Subcutaneous adipose tissue (tissue), 4 donors: ENCODE results near the gene NR1H2. TPM values are rescaled to one million over a fixed set of nuclear protein-coding genes. Genes with fewer than 3 reads are reported as not detected.

Experiments used
- total RNA-seq, 4 donors: library from RNA; depleted of rRNA; stranded (reverse); fragments of >200 nt; gene quantifications; one replicate each; pipeline ENCODE4 v1.1.0, GENCODE V29; 2016
- TF ChIP-seq, protein P1 (sequence below): fragments of 450-650 bp; IDR thresholded peaks from one replicate; pipeline ENCODE4 v1.5.1; 2016; ENCODE audit warnings: low read depth, mild to moderate bottlenecking, control low read depth, antibody characterized with exemption, moderate library complexity

NR1H2 gene
- total RNA-seq, 4 donors from 2014 or later: 39.9 to 95.9 (median 75.3) TPM

DNA sequence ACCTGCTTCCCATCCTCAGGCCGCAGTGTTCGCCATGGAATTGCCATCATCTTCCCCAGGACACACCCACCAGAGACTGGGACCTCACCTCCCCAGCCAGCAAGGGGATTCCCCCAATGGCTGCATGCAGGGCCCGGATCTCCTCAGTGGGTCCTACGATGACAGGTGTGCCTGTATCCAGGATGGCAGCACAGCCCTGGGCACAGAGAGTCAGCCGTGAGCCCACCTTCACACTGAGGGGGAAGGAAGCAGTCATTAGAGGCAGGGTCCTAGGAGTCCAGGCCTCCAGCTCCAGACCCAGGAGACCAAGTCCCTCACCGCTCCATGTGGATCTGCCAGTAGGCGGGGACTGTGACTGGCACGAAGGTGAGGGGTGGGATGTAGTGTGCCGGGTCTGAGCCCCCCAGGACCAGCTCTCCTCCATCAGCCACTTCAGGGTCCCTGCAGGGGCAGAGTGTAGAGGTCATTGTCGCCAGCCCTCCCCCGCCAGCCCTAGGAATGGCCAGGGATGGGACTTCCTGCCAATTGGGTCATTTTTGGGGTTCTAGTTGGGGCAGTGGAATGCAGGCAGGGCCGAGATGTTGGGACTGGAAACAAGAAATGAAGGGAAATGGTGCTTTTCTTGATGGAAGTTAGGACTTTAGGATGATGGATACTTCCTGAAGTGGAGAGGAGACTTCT, 41.4 kb upstream of the NR1H2 start:
- TF ChIP-seq, protein P1, sequence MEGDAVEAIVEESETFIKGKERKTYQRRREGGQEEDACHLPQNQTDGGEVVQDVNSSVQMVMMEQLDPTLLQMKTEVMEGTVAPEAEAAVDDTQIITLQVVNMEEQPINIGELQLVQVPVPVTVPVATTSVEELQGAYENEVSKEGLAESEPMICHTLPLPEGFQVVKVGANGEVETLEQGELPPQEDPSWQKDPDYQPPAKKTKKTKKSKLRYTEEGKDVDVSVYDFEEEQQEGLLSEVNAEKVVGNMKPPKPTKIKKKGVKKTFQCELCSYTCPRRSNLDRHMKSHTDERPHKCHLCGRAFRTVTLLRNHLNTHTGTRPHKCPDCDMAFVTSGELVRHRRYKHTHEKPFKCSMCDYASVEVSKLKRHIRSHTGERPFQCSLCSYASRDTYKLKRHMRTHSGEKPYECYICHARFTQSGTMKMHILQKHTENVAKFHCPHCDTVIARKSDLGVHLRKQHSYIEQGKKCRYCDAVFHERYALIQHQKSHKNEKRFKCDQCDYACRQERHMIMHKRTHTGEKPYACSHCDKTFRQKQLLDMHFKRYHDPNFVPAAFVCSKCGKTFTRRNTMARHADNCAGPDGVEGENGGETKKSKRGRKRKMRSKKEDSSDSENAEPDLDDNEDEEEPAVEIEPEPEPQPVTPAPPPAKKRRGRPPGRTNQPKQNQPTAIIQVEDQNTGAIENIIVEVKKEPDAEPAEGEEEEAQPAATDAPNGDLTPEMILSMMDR: no peak

DNA sequence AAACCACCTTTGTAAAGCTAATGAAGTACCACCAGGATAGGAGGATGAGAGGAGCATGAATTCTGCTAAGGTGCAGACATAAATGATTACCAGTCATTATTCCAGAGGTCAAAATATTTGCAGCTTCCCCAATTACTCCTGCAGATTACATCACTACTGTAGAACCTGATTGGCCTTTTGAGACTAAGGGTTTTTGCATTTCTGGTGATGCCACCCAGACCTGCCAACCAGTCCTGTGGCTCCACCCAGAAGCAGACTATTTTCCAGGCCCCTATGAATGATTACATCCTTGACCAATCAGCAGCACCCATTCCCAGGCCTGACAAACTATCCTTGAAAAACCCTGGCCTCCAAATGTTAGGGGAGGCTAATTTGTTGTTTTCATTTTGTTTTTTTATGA, 35.9 kb upstream of the NR1H2 start:
- TF ChIP-seq, protein P1: no peak

DNA sequence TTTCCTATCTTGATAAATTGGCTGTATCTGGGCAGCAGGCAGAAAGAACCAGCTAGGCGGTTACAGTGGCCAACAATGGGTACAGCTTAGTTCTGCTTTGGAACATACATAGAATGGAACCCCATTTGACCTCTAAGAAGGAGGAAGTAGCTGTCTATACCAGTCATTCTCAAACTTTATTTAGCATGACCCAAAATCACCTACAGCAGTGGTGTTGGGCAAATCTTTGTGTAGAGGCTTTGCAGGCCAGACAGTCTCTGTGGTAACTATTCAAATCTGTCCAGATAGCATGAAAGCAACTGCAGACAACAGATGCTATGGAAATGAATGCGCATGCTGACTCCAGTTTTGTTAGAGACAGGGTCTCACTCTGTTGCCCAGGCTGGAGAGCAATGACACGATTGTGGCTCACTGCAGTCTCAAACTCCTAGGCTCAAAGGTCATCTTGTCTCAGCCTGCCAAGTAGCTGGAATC, 35.1 kb upstream of the NR1H2 start:
- TF ChIP-seq, protein P1: no peak

DNA sequence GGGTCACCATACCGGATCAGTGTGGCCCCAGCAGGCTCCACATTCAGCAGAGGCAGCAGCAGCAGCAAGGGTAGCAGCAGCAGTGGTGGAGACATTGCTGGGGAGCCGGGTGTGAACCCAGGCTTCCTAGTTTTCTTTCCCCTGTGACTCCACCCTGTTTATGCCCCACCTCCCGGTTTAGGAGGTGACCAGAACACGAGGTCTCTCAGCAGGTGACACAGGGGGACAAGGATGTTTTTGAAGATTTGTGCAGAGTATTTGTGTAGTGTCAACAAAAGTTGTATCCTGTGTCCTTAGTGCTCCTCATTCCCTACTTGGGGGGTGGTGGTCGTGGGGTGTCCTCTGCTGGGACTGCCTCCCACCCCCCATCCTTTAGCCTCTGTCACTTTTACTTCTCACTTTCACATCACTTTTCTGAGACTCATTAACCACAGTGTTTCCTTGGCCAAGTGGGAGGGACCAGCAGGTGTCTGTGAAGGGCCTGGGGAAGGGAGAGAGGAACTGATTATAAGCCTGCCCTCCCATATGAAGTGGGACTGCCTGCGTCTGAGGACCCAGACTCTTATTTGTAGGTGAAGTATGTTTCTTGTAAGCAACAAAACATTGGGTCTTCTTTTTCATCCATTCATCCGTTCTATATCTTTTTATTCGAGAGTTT, 31.5 kb upstream of the NR1H2 start:
- TF ChIP-seq, protein P1: no peak

DNA sequence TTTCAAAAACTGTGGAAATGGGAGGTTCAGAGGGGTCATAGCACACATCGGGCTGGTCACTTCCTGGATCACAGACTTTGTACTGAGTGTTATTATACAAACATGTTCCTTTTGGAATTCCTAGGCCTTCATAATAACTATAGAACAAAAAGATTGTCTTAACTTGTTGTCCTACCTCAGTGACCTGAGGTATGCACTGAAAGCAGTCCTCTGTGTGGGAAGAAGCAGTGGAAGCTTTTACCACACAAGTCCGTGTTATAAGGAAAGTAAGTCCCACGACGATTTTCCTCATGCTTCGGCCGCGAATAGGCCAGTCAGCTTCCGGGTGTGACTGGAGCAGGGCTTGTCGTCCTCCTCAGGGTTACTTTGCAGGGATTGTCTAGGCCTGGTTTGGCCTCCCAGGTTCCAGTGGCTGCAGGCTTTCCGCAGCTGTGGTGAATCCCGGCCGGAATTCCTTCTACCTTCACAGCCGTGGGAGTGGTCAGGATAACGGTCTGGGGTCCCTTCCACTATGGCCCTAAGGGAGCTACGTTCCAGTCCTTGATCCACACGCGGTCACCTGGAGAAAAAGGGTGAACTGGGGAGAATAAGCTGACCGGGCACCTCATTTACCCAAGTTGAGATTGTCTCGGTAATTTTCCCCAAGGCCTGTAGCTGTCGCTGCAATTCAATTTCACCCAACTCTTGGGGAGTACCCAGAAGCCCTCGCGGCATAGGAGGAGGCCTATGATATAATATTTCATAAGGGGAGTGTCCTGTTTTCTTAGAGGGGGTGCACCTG, 26.8 kb upstream of the NR1H2 start:
- TF ChIP-seq, protein P1: no peak

DNA sequence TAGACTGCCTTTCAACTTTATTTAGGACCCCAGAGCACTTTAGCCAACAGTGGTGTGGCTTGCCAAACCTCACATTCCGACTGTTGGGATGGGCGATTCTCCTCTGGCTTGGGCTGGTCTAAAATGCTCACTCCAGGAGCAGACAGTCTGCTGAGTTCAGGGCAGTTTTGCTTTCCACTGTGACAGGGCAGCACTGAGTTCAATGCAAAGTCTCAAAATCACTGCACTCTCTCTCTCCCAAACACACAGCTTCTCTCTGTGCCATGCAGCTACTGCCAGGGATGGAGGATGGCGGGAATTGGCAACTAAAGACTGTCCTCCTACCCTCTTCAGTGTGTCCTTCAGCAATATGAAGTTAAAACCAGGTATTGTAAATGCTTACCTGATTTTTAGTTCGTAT, 24.0 kb upstream of the NR1H2 start:
- TF ChIP-seq, protein P1: no peak

DNA sequence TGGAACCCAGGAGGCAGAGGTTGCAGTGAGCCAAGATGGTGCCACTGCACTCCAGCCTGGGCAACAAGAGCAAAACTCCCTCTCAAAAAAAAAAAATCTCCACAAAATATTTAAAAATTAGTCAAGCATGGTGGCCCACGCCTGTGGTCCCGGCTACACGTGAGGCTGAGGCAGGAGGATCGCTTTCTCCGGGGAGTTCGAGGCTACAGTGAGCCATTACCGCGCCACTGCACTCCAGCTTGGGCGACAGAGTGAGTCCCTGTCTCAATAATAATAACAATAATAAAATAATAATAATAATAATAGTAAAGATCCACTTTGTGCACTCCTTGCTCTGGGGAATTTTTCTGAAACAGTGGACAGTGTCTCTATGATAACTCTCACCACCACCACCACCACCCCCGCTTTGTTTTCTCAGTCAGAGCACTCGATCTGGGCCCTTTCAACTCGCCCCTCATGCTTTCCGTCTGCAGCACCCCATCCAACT, 19.5 kb upstream of the NR1H2 start:
- TF ChIP-seq, protein P1: no peak
